HEK293 (cell line): ENCODE data around the gene TEKTIP1.

ENCODE experiments used
- CTCF ChIA-PET: fragments of 350-600 bp; formaldehyde crosslinking; extraction: SDS; loops from one replicate; lab custom pipeline; 2021; ENCODE audit warnings: antibody characterized with exemption; lab: Yijun Ruan, JAX
- POLR2A ChIA-PET: fragments of 300-600 bp; formaldehyde crosslinking; extraction: SDS; loops from one replicate; lab custom pipeline; 2020; ENCODE audit warnings: antibody characterized with exemption, inconsistent platforms; lab: Yijun Ruan, JAX
- H3K27ac ChIP-seq: fragments of 200-500 bp; sonication (Bioruptor generic); 2 replicates; pipeline ENCODE4 v1.5.1; 2014; ENCODE audit warnings: low read depth, low read length, control low read depth, inconsistent platforms; ENCODE audit errors: extremely low read depth
- H3K36me3 ChIP-seq, 2 experiments: fragments of 200-500 bp in 1 of 2; sonication (Bioruptor generic) in 1 of 2; 1 replicate in 1 of 2; 2 replicates in 1 of 2; pipeline ENCODE4 v1.5.1; 2014 to 2017; ENCODE audit warnings: inconsistent platforms in 2 of 2, low read length in 2 of 2; ENCODE audit not compliant: control insufficient read depth in 2 of 2, insufficient read depth in 1 of 2
- H3K4me1 ChIP-seq: fragments of 200-500 bp; sonication (Bioruptor generic); 2 replicates; pipeline ENCODE4 v1.5.1; 2014; ENCODE audit warnings: mild to moderate bottlenecking, low read length, inconsistent platforms; ENCODE audit not compliant: control insufficient read depth, insufficient read depth
- H3K4me3 ChIP-seq: 2 replicates; pipeline ENCODE4 v1.5.1; 2011; ENCODE audit warnings: low read depth, mild to moderate bottlenecking, control low read depth, low read length, moderate library complexity
- H3K9me3 ChIP-seq: fragments of 200-500 bp; sonication (Bioruptor generic); 2 replicates; pipeline ENCODE4 v1.5.1; 2014; ENCODE audit warnings: low read depth, low read length, inconsistent platforms; ENCODE audit not compliant: control insufficient read depth, insufficient read depth
- KLF1 ChIP-seq: fragments of 450-650 bp; formaldehyde crosslinking; IDR thresholded peaks from 2 replicates; pipeline ENCODE4 v1.5.1; 2016; ENCODE audit warnings: missing biosample characterization, missing genetic modification characterization
- MEIS1 ChIP-seq: sonication (generic); formaldehyde crosslinking; IDR thresholded peaks from 2 replicates; pipeline ENCODE4 v1.8.1; 2022; ENCODE audit warnings: missing genetic modification reagents, mild to moderate bottlenecking, borderline replicate concordance
- OVOL3 ChIP-seq: fragments of 450-650 bp; formaldehyde crosslinking; IDR thresholded peaks from 2 replicates; pipeline ENCODE4 v1.5.1; 2016; ENCODE audit warnings: missing biosample characterization, missing genetic modification characterization
- ZBTB21 ChIP-seq: fragments of 450-650 bp; formaldehyde crosslinking; IDR thresholded peaks from 2 replicates; pipeline ENCODE4 v1.5.1; 2017; ENCODE audit warnings: missing biosample characterization, missing genetic modification characterization
- ZBTB49 ChIP-seq: fragments of 450-650 bp; formaldehyde crosslinking; IDR thresholded peaks from 2 replicates; pipeline ENCODE4 v1.5.1; 2016; ENCODE audit warnings: missing biosample characterization, missing genetic modification characterization, low read depth
- ZEB2 ChIP-seq: fragments of 450-650 bp; formaldehyde crosslinking; IDR thresholded peaks from 2 replicates; pipeline ENCODE4 v1.5.1; 2016; ENCODE audit warnings: missing biosample characterization, missing genetic modification characterization
- ZNF302 ChIP-seq: fragments of 450-650 bp; formaldehyde crosslinking; IDR thresholded peaks from 2 replicates; pipeline ENCODE4 v1.5.1; 2016; ENCODE audit warnings: missing biosample characterization, missing genetic modification characterization, low read depth
- ZNF311 ChIP-seq: fragments of 450-650 bp; formaldehyde crosslinking; IDR thresholded peaks from 2 replicates; pipeline ENCODE4 v1.5.1; 2017; ENCODE audit warnings: missing biosample characterization, missing genetic modification characterization, borderline replicate concordance
- ZNF335 ChIP-seq: fragments of 450-650 bp; formaldehyde crosslinking; conservative IDR thresholded peaks from 2 replicates; pipeline ENCODE4 v1.5.1; 2016; ENCODE audit warnings: missing biosample characterization, missing genetic modification characterization
- ZNF354C ChIP-seq: fragments of 450-650 bp; formaldehyde crosslinking; IDR thresholded peaks from 2 replicates; pipeline ENCODE4 v1.5.1; 2016; ENCODE audit warnings: missing biosample characterization, missing genetic modification characterization, low read depth, borderline replicate concordance
- ZNF394 ChIP-seq: fragments of 450-650 bp; formaldehyde crosslinking; IDR thresholded peaks from 2 replicates; pipeline ENCODE4 v1.5.1; 2016; ENCODE audit warnings: missing biosample characterization, missing genetic modification characterization, mild to moderate bottlenecking, moderate library complexity, borderline replicate concordance
- ZNF404 ChIP-seq: fragments of 450-650 bp; formaldehyde crosslinking; IDR thresholded peaks from 2 replicates; pipeline ENCODE4 v1.5.1; 2017; ENCODE audit warnings: missing biosample characterization, missing genetic modification characterization
- ZNF555 ChIP-seq: fragments of 450-650 bp; formaldehyde crosslinking; conservative IDR thresholded peaks from 2 replicates; pipeline ENCODE4 v1.5.1; 2017; ENCODE audit warnings: missing biosample characterization, mild to moderate bottlenecking, missing genetic modification characterization, inconsistent platforms
- ZNF560 ChIP-seq: fragments of 450-650 bp; formaldehyde crosslinking; IDR thresholded peaks from 2 replicates; pipeline ENCODE4 v1.5.1; 2017; ENCODE audit warnings: missing biosample characterization, missing genetic modification characterization, borderline replicate concordance
- ZNF654 ChIP-seq: fragments of 450-650 bp; formaldehyde crosslinking; IDR thresholded peaks from 2 replicates; pipeline ENCODE4 v1.5.1; 2016; ENCODE audit warnings: low read depth, missing biosample characterization, missing genetic modification characterization
- ZNF792 ChIP-seq: fragments of 450-650 bp; formaldehyde crosslinking; IDR thresholded peaks from 2 replicates; pipeline ENCODE4 v1.5.1; 2016; ENCODE audit warnings: missing biosample characterization, missing genetic modification characterization
- ZNF843 ChIP-seq: fragments of 450-650 bp; formaldehyde crosslinking; IDR thresholded peaks from 2 replicates; pipeline ENCODE4 v1.5.1; 2016; ENCODE audit warnings: missing biosample characterization, missing genetic modification characterization
- TF ChIP-seq, protein P1 (sequence below): fragments of 450-650 bp; formaldehyde crosslinking; IDR thresholded peaks from 2 replicates; pipeline ENCODE4 v1.5.1; 2016; ENCODE audit warnings: missing biosample characterization, missing genetic modification characterization
- TF ChIP-seq, protein P2 (sequence below): fragments of 450-650 bp; formaldehyde crosslinking; IDR thresholded peaks from 2 replicates; pipeline ENCODE4 v1.5.1; 2016; ENCODE audit warnings: missing biosample characterization, missing genetic modification characterization
- TF ChIP-seq, protein P3 (sequence below): fragments of 450-650 bp; formaldehyde crosslinking; IDR thresholded peaks from 2 replicates; pipeline ENCODE4; 2016; ENCODE audit warnings: missing biosample characterization, missing genetic modification characterization
- TF ChIP-seq, protein P4 (sequence below): fragments of 450-650 bp; formaldehyde crosslinking; IDR thresholded peaks from 2 replicates; pipeline ENCODE4 v1.5.1; 2016; ENCODE audit warnings: missing biosample characterization, missing genetic modification characterization, low read depth
- TF ChIP-seq, protein P5 (sequence below): fragments of 450-650 bp; formaldehyde crosslinking; IDR thresholded peaks from 2 replicates; pipeline ENCODE4 v1.5.1; 2016; ENCODE audit warnings: missing biosample characterization, missing genetic modification characterization, borderline replicate concordance

TEKTIP1 gene

DNA sequence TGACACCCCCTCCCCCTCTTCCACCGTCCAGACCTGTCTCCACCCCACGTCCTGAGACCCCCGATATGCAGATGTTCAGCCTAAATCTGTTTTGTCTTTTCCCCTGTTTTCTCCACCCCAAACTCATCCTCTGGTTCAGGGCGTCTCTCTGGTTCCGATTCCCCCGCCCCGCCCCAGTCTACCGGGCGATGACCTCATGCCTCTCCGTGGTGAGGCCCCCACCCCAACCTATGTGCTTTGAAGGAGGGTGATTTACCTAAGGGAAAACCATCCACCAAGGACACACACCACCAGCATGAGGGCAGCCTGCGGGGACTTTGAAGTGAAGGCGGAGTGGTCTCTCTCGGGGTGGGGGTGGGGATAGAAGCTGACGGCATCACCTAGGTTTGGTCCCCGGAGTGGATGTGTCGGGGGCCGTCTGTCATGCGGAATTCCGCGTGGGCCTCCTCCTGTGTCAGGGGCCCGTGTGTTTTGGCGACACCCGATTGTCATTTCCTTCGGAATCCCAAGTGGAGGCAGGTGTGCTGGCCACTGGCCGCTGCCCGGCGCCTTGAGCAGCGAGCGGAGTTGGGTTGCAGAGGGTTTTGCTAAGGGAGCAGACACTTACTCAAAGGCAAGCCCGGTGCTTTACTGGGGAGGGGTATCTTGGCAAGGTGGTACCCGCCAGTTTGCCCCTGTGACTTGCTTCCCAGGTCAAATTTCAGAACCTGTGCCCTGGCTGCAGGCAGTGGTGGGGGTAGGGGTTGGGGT, 31.4 kb upstream of the TEKTIP1 start:
- Histone ChIP-seq H3K9me3 (no peaks in the 10 kb centered on the region), H3K4me3 (peak overlapping the region; percentile 88), H3K27ac (0 out of 2 replicates have a peak overlapping the region, but pooled peaks have one; percentile 22), H3K36me3 (peaks cover 14 to 43% of the 10 kb centered on the region in 2 experiments; a peak in 2 of 3 replicates), H3K4me1 (peaks cover 2% of the 10 kb centered on the region; the same call in 1 of the 2 replicates)
- ChIA-PET CTCF (no interaction called here), POLR2A (interaction anchor here (0.6 to 1.0 kb wide), 3 partner anchors 16 to 265 kb away, joined by 3 to 7 read pairs (median 5); partner anchors contain the start of gene RAX2)
- TF ChIP-seq ZNF335 = peak; percentile 35
- TF ChIP-seq ZEB2 = peak; percentile 85; the same call in 1 of the 2 replicates
- peak; percentile 29; the same call in 1 of the 2 replicates for TF ChIP-seq ZNF394
- TF ChIP-seq ZNF654 (tag by site-specific recombination) = no peak
- TF ChIP-seq, protein P1, sequence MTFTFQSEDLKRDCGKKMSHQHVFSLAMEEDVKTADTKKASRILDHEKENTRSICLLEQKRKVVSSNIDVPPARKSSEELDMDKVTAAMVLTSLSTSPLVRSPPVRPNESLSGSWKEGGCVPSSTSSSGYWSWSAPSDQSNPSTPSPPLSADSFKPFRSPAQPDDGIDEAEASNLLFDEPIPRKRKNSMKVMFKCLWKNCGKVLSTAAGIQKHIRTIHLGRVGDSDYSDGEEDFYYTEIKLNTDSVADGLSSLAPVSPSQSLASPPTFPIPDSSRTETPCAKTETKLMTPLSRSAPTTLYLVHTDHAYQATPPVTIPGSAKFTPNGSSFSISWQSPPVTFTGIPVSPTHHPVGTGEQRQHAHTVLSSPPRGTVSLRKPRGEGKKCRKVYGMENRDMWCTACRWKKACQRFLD (tag by site-specific recombination) = no peak
- TF ChIP-seq, protein P2, sequence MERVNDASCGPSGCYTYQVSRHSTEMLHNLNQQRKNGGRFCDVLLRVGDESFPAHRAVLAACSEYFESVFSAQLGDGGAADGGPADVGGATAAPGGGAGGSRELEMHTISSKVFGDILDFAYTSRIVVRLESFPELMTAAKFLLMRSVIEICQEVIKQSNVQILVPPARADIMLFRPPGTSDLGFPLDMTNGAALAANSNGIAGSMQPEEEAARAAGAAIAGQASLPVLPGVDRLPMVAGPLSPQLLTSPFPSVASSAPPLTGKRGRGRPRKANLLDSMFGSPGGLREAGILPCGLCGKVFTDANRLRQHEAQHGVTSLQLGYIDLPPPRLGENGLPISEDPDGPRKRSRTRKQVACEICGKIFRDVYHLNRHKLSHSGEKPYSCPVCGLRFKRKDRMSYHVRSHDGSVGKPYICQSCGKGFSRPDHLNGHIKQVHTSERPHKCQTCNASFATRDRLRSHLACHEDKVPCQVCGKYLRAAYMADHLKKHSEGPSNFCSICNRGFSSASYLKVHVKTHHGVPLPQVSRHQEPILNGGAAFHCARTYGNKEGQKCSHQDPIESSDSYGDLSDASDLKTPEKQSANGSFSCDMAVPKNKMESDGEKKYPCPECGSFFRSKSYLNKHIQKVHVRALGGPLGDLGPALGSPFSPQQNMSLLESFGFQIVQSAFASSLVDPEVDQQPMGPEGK (tag by site-specific recombination) = peak; percentile 81
- TF ChIP-seq, protein P3, sequence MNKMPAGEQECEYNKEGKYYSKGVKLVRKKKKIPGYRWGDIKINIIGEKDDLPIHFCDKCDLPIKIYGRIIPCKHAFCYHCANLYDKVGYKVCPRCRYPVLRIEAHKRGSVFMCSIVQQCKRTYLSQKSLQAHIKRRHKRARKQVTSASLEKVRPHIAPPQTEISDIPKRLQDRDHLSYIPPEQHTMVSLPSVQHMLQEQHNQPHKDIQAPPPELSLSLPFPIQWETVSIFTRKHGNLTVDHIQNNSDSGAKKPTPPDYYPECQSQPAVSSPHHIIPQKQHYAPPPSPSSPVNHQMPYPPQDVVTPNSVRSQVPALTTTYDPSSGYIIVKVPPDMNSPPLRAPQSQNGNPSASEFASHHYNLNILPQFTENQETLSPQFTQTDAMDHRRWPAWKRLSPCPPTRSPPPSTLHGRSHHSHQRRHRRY = no peak
- TF ChIP-seq, protein P4, sequence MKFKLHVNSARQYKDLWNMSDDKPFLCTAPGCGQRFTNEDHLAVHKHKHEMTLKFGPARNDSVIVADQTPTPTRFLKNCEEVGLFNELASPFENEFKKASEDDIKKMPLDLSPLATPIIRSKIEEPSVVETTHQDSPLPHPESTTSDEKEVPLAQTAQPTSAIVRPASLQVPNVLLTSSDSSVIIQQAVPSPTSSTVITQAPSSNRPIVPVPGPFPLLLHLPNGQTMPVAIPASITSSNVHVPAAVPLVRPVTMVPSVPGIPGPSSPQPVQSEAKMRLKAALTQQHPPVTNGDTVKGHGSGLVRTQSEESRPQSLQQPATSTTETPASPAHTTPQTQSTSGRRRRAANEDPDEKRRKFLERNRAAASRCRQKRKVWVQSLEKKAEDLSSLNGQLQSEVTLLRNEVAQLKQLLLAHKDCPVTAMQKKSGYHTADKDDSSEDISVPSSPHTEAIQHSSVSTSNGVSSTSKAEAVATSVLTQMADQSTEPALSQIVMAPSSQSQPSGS (tag by site-specific recombination) = peak; percentile 93
- TF ChIP-seq ZNF560 (tag by site-specific recombination) = no peak
- no peak for TF ChIP-seq ZNF792 (tag by site-specific recombination)
- TF ChIP-seq ZNF354C (tag by site-specific recombination) = no peak
- no peak for TF ChIP-seq ZNF555 (tag by site-specific recombination)
- no peak for TF ChIP-seq ZBTB49
- peak; percentile 57; the same call in 1 of the 2 replicates for TF ChIP-seq ZBTB21 (tag by site-specific recombination)
- no peak for TF ChIP-seq ZNF404 (tag by site-specific recombination)
- TF ChIP-seq MEIS1 (CRISPR knock-in tag) = no peak
- TF ChIP-seq ZNF302 = no peak
- TF ChIP-seq OVOL3 (tag by site-specific recombination) = no peak
- no peak for TF ChIP-seq ZNF843 (tag by site-specific recombination)
- TF ChIP-seq KLF1 (tag by site-specific recombination) = peak; percentile 76
- TF ChIP-seq, protein P5, sequence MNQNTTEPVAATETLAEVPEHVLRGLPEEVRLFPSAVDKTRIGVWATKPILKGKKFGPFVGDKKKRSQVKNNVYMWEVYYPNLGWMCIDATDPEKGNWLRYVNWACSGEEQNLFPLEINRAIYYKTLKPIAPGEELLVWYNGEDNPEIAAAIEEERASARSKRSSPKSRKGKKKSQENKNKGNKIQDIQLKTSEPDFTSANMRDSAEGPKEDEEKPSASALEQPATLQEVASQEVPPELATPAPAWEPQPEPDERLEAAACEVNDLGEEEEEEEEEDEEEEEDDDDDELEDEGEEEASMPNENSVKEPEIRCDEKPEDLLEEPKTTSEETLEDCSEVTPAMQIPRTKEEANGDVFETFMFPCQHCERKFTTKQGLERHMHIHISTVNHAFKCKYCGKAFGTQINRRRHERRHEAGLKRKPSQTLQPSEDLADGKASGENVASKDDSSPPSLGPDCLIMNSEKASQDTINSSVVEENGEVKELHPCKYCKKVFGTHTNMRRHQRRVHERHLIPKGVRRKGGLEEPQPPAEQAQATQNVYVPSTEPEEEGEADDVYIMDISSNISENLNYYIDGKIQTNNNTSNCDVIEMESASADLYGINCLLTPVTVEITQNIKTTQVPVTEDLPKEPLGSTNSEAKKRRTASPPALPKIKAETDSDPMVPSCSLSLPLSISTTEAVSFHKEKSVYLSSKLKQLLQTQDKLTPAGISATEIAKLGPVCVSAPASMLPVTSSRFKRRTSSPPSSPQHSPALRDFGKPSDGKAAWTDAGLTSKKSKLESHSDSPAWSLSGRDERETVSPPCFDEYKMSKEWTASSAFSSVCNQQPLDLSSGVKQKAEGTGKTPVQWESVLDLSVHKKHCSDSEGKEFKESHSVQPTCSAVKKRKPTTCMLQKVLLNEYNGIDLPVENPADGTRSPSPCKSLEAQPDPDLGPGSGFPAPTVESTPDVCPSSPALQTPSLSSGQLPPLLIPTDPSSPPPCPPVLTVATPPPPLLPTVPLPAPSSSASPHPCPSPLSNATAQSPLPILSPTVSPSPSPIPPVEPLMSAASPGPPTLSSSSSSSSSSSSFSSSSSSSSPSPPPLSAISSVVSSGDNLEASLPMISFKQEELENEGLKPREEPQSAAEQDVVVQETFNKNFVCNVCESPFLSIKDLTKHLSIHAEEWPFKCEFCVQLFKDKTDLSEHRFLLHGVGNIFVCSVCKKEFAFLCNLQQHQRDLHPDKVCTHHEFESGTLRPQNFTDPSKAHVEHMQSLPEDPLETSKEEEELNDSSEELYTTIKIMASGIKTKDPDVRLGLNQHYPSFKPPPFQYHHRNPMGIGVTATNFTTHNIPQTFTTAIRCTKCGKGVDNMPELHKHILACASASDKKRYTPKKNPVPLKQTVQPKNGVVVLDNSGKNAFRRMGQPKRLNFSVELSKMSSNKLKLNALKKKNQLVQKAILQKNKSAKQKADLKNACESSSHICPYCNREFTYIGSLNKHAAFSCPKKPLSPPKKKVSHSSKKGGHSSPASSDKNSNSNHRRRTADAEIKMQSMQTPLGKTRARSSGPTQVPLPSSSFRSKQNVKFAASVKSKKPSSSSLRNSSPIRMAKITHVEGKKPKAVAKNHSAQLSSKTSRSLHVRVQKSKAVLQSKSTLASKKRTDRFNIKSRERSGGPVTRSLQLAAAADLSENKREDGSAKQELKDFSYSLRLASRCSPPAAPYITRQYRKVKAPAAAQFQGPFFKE = no peak
- TF ChIP-seq ZNF311 (tag by site-specific recombination) = no peak
